ENCODE measurements around the gene SCN4A.
A peak's percentile ranks its signal among the peaks of the same experiment; 100 is the strongest.

Gene SCN4A

DNA sequence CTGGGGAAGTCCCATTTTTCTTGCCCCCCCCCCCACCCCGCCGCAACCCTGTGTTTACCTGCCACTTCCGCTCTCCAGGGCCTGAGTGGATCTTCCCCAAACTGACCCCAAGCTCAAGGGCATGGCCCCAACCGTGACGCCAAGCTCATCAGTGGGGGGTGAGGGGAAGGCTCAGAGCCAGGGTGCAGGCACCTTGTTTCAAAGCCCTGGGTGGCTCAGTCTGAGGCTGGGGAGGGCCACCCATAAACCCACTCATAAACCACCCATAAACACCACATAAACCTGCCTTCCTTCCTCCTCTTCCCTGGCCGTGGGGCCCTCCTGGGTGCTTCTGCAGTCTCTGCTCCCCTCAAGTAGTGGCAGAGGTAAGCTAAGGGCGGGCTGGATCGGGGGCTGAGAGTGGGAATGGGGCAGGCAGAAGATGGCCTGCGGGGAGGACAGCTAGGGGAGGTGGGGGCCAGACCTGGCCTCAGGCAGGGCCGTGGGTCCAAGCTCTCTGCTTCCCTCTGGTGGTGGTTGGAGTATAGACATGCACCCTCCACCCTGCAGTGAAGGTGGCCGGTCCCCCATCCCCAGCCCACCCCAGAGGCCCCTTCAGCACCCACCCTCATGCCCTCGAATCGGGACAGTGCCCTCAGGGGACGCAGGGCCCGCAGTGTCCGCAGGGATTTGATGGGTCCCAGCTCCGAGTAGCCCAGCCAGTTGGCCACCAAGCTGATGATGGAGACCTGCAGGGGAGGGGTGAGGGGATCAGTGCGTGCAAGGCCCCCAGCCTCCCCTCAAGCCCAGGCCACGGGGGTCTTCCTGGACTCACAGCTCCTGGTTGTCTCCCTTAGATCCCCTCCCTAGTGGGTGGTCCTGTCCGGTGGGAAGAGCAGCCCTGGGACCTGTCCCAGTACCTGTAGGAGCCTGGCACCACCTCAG is 26.0 kb downstream of the SCN4A start:
- Histone ChIP-seq H2BK120ac (ENCODE audit: low read depth, low read length) (peak overlapping the region; percentile 1), H2BK15ac (ENCODE audit: low read length) (peak overlapping the region; percentile 75), H3K9ac (ENCODE audit: low read depth, low read length, poor library complexity) (no peak overlapping the region), H3K4me3 (ENCODE audit: low read length in 2 of 2) (no peak overlapping the region), H3K4ac (ENCODE audit: low read length) (no peak overlapping the region), H3K14ac (ENCODE audit: low read length) (no peak overlapping the region), H3K79me1 (ENCODE audit: low read depth, low read length) (peaks cover 2% of the 10 kb centered on the region), H3K4me2 (ENCODE audit: insufficient read depth, low read length, poor library complexity, severe bottlenecking) (no peak overlapping the region), H3K23ac (ENCODE audit: low read depth, low read length, poor library complexity) (peak overlapping the region; percentile 73), H4K91ac (ENCODE audit: low read depth, low read length, poor library complexity) (no peak overlapping the region), H3K9me3 (replicated peaks in 1 of 2; ENCODE audit: control insufficient read depth in 2 of 2, insufficient read depth in 1 of 2, low read depth in 1 of 2, low read length in 2 of 2) (peaks cover 0 to 5% of the 10 kb centered on the region in 2 donors), H3K4me1 (ENCODE audit: control insufficient read depth in 2 of 2, insufficient read depth in 1 of 2, low read depth in 1 of 2, low read length in 2 of 2) (peaks cover 0 to 2% of the 10 kb centered on the region in 2 donors), H2AK5ac (ENCODE audit: low read depth, low read length) (peak overlapping the region; percentile 92), H3K18ac (ENCODE audit: low read length) (peak overlapping the region; percentile 83), H3K36me3 (replicated peaks in 1 of 2; ENCODE audit: control insufficient read depth in 2 of 2, insufficient read depth in 2 of 2, low read length in 2 of 2) (peaks cover 0 to 6% of the 10 kb centered on the region in 2 donors), H3K27ac (replicated peaks; ENCODE audit: low read length) (no peak overlapping the region), H2BK5ac (ENCODE audit: low read length) (no peak overlapping the region), H2AFZ (ENCODE audit: low read length) (peak overlapping the region; percentile 76), H2BK12ac (ENCODE audit: low read length) (no peak overlapping the region), H4K8ac (ENCODE audit: low read depth, low read length) (peak overlapping the region; percentile 43), H3K27me3 (ENCODE audit: control insufficient read depth in 3 of 3, insufficient read depth in 3 of 3, low read depth in 1 of 3, low read length in 3 of 3) (peaks cover 0 to 5% (median 0%) of the 10 kb centered on the region in 3 experiments)
- WGBS, 2 donors (ENCODE audit: extremely low coverage in 2 of 2, insufficient read length in 2 of 2, insufficient replicate concordance in 1 of 2): no CpG with 5 or more reads among the region's 20 CpGs
- peak; percentile 44 for DNase-seq (ENCODE audit: low spot score)

DNA sequence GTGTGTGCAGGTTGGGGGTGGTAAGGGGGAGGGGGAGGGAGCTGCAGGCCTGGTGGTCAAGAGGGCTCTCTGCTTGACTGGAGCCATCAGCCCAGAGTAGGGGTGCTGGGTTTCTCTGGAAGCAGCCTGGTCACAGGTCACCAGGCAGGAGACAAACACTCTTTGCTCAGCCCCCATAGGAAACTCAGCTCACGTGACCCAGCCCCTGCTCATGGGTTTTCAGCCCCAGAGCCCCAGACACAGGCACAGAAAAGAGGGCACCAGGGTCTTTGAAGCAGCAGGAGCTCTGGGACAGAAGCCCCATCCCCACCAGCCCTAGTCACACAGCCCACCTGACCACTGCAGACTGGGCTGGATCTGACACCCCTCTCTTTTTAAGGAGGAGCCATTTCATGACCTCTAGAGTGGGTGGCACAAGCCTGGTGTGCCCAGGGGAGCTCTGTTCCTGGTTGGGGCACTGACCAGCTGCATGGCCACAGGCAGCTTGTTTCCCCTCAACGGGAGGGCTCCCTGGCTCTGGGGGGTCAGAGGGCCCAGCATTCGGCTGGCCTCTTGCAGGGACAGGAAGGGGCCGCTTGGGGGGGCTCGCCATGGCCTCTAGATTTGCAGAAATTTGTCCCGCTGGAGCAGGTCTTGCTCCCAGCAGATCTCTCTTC is 26.8 kb downstream of the SCN4A start:
- Histone ChIP-seq H3K4me1 (ENCODE audit: control insufficient read depth in 2 of 2, insufficient read depth in 1 of 2, low read depth in 1 of 2, low read length in 2 of 2) (peaks cover 0 to 2% of the 10 kb centered on the region in 2 donors), H3K9ac (ENCODE audit: low read depth, low read length, poor library complexity) (peak overlapping the region; percentile 50), H3K14ac (ENCODE audit: low read length) (no peak overlapping the region), H3K18ac (ENCODE audit: low read length) (peak overlapping the region; percentile 9), H2BK15ac (ENCODE audit: low read length) (no peak overlapping the region), H2AFZ (ENCODE audit: low read length) (peak overlapping the region; percentile 45), H3K36me3 (replicated peaks in 1 of 2; ENCODE audit: control insufficient read depth in 2 of 2, insufficient read depth in 2 of 2, low read length in 2 of 2) (peaks cover 0 to 6% of the 10 kb centered on the region in 2 donors), H3K9me3 (replicated peaks in 1 of 2; ENCODE audit: control insufficient read depth in 2 of 2, insufficient read depth in 1 of 2, low read depth in 1 of 2, low read length in 2 of 2) (peaks cover 0 to 5% of the 10 kb centered on the region in 2 donors), H2AK5ac (ENCODE audit: low read depth, low read length) (peak overlapping the region; percentile 76), H4K8ac (ENCODE audit: low read depth, low read length) (no peak overlapping the region), H3K27ac (replicated peaks; ENCODE audit: low read length) (no peak overlapping the region), H3K79me1 (ENCODE audit: low read depth, low read length) (peaks cover 2% of the 10 kb centered on the region), H3K27me3 (ENCODE audit: control insufficient read depth in 3 of 3, insufficient read depth in 3 of 3, low read depth in 1 of 3, low read length in 3 of 3) (peaks cover 0 to 5% (median 0%) of the 10 kb centered on the region in 3 experiments), H3K4me2 (ENCODE audit: insufficient read depth, low read length, poor library complexity, severe bottlenecking) (no peak overlapping the region), H2BK5ac (ENCODE audit: low read length) (no peak overlapping the region), H2BK120ac (ENCODE audit: low read depth, low read length) (no peak overlapping the region), H4K91ac (ENCODE audit: low read depth, low read length, poor library complexity) (no peak overlapping the region), H3K23ac (ENCODE audit: low read depth, low read length, poor library complexity) (no peak overlapping the region), H2BK12ac (ENCODE audit: low read length) (peak overlapping the region; percentile 63), H3K4me3 (ENCODE audit: low read length in 2 of 2) (no peak overlapping the region), H3K4ac (ENCODE audit: low read length) (no peak overlapping the region)
- no peak for DNase-seq (ENCODE audit: low spot score)
- no CpG with 5 or more reads among the region's 6 CpGs for WGBS, 2 donors (ENCODE audit: extremely low coverage in 2 of 2, insufficient read length in 2 of 2, insufficient replicate concordance in 1 of 2)

DNA sequence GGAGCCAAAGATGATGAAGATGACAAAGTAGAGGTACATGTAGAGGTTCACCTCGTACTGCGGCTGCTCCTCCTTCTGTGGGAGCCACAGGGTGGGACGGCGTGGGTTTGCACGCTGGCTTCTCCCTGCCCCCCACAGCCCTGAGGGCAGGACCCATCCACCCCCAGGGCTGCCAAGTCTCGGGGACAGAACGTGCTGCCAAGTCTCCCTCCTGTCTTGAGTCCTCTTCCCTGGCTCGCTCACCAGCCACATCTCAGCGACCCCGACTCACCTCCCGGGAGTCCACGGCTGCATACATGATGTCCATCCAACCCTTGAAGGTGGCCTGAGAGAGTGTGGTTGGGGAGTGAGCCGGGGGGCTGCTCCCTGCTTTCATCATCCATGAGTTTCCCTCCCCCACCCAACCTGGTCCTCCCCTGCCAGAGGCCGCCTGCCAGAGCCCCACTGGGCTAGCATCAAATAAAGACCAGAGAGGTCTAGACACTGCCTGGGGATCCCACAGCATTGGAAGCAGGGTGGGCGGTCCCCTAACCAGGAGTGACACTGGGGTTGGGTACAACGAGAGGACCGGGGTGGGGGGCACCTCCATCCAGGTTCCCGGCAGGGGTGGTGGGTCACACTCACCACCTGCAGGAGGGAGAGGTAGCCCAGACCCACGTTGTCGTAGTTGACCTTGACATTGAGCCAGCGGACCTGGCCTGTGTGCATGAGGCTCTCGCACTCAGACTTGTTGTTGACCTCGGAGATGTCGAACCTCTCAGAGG is 27.8 kb downstream of the SCN4A start:
- Histone ChIP-seq H3K36me3 (replicated peaks in 1 of 2; ENCODE audit: control insufficient read depth in 2 of 2, insufficient read depth in 2 of 2, low read length in 2 of 2) (peaks cover 0 to 6% of the 10 kb centered on the region in 2 donors), H3K27me3 (ENCODE audit: control insufficient read depth in 3 of 3, insufficient read depth in 3 of 3, low read depth in 1 of 3, low read length in 3 of 3) (peaks cover 0 to 7% (median 0%) of the 10 kb centered on the region in 3 experiments), H3K4me2 (ENCODE audit: insufficient read depth, low read length, poor library complexity, severe bottlenecking) (no peak overlapping the region), H3K4me1 (ENCODE audit: control insufficient read depth in 2 of 2, insufficient read depth in 1 of 2, low read depth in 1 of 2, low read length in 2 of 2) (peaks cover 0 to 2% of the 10 kb centered on the region in 2 donors), H4K8ac (ENCODE audit: low read depth, low read length) (no peak overlapping the region), H2BK12ac (ENCODE audit: low read length) (no peak overlapping the region), H3K23ac (ENCODE audit: low read depth, low read length, poor library complexity) (peak overlapping the region; percentile 55), H2AFZ (ENCODE audit: low read length) (no peak overlapping the region), H3K27ac (replicated peaks; ENCODE audit: low read length) (no peak overlapping the region), H2AK5ac (ENCODE audit: low read depth, low read length) (peak overlapping the region; percentile 61), H2BK15ac (ENCODE audit: low read length) (peak overlapping the region; percentile 43), H3K9me3 (replicated peaks in 1 of 2; ENCODE audit: control insufficient read depth in 2 of 2, insufficient read depth in 1 of 2, low read depth in 1 of 2, low read length in 2 of 2) (peaks cover 0 to 5% of the 10 kb centered on the region in 2 donors), H3K9ac (ENCODE audit: low read depth, low read length, poor library complexity) (no peak overlapping the region), H3K14ac (ENCODE audit: low read length) (peak overlapping the region; percentile 71), H3K79me1 (ENCODE audit: low read depth, low read length) (peaks cover 2% of the 10 kb centered on the region), H3K4ac (ENCODE audit: low read length) (no peak overlapping the region), H3K18ac (ENCODE audit: low read length) (peak overlapping the region; percentile 61), H2BK120ac (ENCODE audit: low read depth, low read length) (no peak overlapping the region), H3K4me3 (ENCODE audit: low read length in 2 of 2) (no peak overlapping the region), H2BK5ac (ENCODE audit: low read length) (no peak overlapping the region), H4K91ac (ENCODE audit: low read depth, low read length, poor library complexity) (no peak overlapping the region)
- DNase-seq (ENCODE audit: low spot score): no peak
- no CpG with 5 or more reads among the region's 24 CpGs for WGBS, 2 donors (ENCODE audit: extremely low coverage in 2 of 2, insufficient read length in 2 of 2, insufficient replicate concordance in 1 of 2)
